Right ventricle myocardium inferior (tissue), 1 donor: ENCODE results near the gene NOL11. TPM values are rescaled to one million over a fixed set of nuclear protein-coding genes. Genes with fewer than 3 reads are reported as not detected.

ENCODE experiments used
- ATAC-seq: fragments of 200-7000 bp; cut with Tn5 transposase; one replicate; pipeline ENCODE4 v1.9.1; 2020; ENCODE audit warnings: mild to moderate bottlenecking, moderate library complexity
- DNase-seq: peaks from one replicate; pipeline ENCODE4 v3.0.0; 2021; ENCODE audit errors: missing footprints
- intact Hi-C: fragments of 100-400 bp; cut with DNase I; formaldehyde crosslinking; loops from one replicate; pipeline ENCODE4 v1.11.0; 2022
- long read RNA-seq: library from polyadenylated mRNA; unstranded; transcript quantifications from one replicate; pipeline ENCODE4 v2.0.0, GENCODE V29; 2021
- total RNA-seq: library from RNA; stranded (reverse); fragmentation: NEBNext Ultra II Directional; extraction: Animal tissue kit (Norgen Biotek cat#: 25700); gene quantifications from one replicate; pipeline ENCODE4 v1.2.1, GENCODE V29; 2021
- donor health status: DM: no; HTN: yes; CAD: no; lungs with severe emphysema.

NOL11 gene
- 25.0 TPM for total RNA-seq
- long read RNA-seq, transcript NOL11-201 (18 exons, 2,947 nt): major isoform, 11 of 15 reads
- long read RNA-seq, partial matches to known transcripts: 1 of 15 reads
- long read RNA-seq, other reads (novel, unspliced or antisense): 3 of 15 reads

- ATAC-seq (peak; percentile 99), DNase-seq (peak; percentile 99)
- intact Hi-C loops: loop anchor here (2.0 to 5.0 kb wide), 2 partner anchors 61 to 105 kb away; no protein-coding TSS in a partner anchor
Observed at GRCh38 chr17:67717624-67718324, at the start of gene NOL11. Gene NOL11, plus strand, starts transcription at chr17:67717936. Its CDS starts 12 bp downstream, at chr17:67717948.

- no peak for ATAC-seq
- no peak for DNase-seq
- intact Hi-C loops: loop anchor here (5.0 kb wide), 1 partner anchor 34 kb away; no protein-coding TSS in a partner anchor
Observed at GRCh38 chr17:67671493-67671892, 46.2 kb upstream of the NOL11 start.

- DNase-seq (no peak), ATAC-seq (no peak)
- intact Hi-C loops: loop anchor here (5.0 kb wide), 1 partner anchor 35 kb away; no protein-coding TSS in a partner anchor
Observed at GRCh38 chr17:67672592-67673335, 45.0 kb upstream of the NOL11 start.

DNA sequence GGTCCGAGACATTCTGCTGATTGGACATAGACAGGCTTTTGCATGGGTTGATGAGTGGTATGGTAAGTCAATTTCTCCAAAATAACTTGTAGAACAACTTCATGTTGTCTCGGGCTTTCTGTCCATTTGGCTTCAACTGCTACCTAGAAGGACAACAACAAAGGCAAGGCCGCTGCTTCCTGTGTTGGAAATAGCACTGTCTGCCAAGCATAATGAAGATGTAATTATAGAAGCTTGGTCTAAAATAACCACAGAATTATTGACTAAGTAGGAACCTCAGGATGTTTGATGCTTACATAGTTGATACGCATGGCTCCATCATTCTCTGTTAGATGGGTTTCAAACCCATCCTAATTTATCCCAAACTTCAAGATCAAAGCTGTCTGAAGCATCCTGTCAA lies 42.3 kb upstream of the NOL11 start:
- no peak for ATAC-seq
- no peak for DNase-seq
- intact Hi-C loops: no loop called here

- intact Hi-C loops: no loop called here
- no peak for DNase-seq
- no peak for ATAC-seq
Observed at GRCh38 chr17:67676305-67676704, 41.4 kb upstream of the NOL11 start.

DNA sequence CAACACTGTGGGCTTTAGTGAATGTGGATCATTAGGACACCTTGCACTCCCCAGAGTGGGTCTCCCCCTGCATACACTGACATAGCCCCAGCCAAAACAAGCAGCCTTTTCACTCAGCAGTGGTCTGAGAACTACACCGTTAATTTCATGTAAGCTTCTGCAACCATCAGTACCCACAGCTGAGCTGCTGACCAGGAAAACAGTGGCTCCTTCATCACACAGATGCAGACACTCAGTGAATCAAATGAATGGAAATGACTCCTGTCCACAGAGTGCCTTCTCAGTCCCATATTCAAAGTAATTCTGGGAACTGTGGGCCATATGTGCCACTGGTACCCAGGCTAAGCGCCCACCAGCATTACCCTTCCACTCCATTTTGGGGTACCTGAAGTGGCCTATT lies 39.3 kb upstream of the NOL11 start:
- intact Hi-C loops: no loop called here
- DNase-seq (no peak), ATAC-seq (no peak)

DNA sequence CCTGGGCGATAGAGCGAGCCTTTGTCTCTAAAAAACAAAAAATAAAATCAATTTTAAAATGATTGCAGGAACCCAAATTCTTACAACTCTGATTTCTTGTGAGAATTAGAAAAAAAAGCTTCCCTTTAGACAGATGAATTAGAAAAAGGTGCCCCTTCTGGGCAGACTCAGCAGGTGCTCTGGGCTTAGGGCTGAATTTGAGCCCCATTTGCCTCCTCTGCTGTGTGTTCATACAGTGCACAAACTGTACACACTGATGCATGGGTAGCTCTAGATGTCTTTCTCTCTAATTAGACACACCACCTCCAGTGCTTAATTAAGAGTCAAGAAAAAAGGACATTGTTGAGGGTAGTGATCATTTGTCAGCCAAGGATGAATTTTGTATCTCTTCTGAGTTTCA lies 38.5 kb upstream of the NOL11 start:
- DNase-seq: no peak
- intact Hi-C loops: no loop called here
- no peak for ATAC-seq

DNA sequence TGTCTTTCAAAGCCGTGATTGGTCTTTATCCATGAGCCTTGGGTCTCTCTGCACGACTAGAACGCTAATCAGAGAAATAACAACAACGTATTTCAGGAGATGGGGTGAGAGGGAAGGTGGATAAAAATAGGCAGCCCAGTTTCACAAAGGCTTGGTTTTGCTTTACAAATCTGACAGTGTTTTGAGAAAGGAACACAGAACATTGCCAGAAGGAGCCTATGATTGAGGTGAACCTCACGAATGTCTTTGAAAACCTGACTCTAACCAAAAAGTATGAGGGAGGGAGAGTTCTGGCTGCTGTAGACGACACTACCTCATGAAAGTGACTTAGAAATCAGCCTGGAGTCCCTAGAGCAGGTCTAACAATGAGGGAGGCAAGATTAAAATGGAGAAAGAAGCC lies 38.0 kb upstream of the NOL11 start:
- DNase-seq: no peak
- no peak for ATAC-seq
- intact Hi-C loops: loop anchor here (10.0 kb wide), 1 partner anchor 195 kb away; no protein-coding TSS in a partner anchor

DNA sequence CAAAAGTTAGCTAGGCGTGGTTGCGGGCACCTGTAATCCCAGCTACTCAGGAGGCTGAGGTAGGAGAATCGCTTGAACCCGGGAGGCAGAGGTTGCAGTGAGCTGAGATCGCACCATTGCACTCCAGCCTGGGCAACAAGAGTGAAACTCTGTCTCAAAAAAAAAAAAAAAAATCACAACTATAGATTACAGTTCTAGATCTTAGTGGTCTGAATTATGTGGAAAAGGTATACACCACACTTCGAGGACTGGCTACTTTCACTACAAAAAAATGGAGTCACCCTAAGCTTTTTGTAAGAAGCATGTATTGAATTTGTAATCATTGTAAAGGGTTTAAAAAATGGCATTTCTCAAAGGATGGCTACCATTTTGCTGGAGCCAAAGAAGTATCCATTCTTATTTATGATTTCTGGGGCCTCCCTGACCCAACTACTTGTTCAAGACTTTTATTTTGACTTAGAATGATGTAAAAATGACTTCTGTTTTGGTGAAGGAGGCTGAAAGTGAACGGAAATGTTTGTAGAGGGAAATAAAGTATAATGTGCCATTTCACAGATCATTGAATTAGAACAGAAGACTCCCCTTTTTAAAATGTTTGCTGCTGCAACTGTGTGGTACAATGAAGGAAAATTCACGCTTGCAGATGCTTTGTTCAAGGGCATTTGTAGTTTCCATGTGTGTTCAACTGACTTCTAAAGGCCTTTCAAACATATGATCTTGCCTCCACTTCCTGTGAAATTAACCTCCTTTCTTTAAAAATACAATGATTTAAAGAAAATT lies 37.1 kb upstream of the NOL11 start:
- intact Hi-C loops: loop anchor here (10.0 kb wide), 1 partner anchor 196 kb away; no protein-coding TSS in a partner anchor
- ATAC-seq (no peak), DNase-seq (no peak)

DNA sequence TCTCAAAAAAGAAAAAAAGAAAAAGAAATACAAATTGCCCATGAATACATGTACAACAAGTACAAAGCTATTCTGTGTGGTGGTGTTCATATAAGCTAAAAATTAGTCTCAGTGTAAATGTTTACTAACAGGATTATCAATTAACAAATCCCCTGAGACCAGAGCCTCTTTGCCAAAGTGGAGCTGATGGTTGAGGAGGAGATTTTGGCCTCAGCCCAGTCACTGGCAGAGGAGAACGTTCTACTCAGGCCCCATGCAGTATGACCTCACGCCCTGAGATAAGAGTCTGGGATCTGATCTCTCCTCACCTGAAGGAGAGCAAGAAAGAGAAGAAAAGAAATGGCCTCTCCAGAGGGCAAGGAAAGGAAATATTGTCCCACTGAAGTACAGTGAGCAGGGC lies 35.5 kb upstream of the NOL11 start:
- DNase-seq: no peak
- ATAC-seq: no peak

DNA sequence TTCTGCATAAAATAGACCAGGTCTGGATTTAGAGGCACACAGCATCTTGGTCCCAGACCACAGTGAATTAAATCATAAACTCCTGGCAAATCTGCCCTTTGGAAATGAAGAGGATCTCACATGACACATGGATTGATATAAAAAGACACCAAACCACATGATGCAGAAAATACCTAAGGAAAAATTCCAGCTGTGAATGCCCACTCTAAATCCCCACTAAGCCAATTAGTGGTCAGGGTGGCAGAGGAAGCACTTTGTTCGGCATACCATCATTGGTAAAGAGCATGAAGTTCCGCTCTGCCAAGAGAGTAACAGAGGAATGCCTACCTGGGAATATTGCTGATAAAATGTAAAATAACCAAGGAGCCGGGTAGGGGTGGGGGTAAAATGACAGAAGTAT lies 32.4 kb upstream of the NOL11 start:
- intact Hi-C loops: loop anchor here (5.0 to 10.0 kb wide), 2 partner anchors 48 to 201 kb away; no protein-coding TSS in a partner anchor

More for the DNA sequence above, 35.5 kb upstream of the NOL11 start:
- intact Hi-C loops: loop anchor here (10.0 kb wide), 1 partner anchor 197 kb away; no protein-coding TSS in a partner anchor

DNA sequence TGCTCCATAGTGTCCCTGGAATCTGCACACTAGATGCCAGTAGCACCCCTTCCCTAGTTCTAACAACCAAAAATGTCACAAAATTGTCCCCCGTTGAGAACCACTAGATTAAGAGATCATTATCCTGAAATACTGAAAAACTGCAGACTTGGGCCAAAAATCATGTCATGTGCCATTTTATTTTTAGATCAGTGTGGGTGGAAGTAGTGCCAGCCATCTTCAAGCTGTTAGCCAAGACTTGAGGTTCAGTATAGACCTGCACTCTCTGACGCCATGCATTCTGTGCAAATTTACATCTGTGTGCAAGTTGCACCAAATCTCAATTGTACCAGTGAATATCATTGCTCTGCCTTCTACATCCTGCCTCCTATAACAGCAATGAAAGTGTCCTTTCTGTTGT lies 31.5 kb upstream of the NOL11 start:
- intact Hi-C loops: loop anchor here (5.0 to 10.0 kb wide), 2 partner anchors 49 to 201 kb away; no protein-coding TSS in a partner anchor
- no peak for ATAC-seq

More for the DNA sequence above, 32.4 kb upstream of the NOL11 start:
- no peak for ATAC-seq
- DNase-seq: no peak

GRCh38 chr17:67687511-67687910 lies 30.2 kb upstream of the NOL11 start:
- ATAC-seq (no peak), DNase-seq (no peak)
- intact Hi-C loops: loop anchor here (5.0 to 10.0 kb wide), 2 partner anchors 50 to 203 kb away; no protein-coding TSS in a partner anchor

More for the DNA sequence above, 31.5 kb upstream of the NOL11 start:
- DNase-seq: no peak

DNA sequence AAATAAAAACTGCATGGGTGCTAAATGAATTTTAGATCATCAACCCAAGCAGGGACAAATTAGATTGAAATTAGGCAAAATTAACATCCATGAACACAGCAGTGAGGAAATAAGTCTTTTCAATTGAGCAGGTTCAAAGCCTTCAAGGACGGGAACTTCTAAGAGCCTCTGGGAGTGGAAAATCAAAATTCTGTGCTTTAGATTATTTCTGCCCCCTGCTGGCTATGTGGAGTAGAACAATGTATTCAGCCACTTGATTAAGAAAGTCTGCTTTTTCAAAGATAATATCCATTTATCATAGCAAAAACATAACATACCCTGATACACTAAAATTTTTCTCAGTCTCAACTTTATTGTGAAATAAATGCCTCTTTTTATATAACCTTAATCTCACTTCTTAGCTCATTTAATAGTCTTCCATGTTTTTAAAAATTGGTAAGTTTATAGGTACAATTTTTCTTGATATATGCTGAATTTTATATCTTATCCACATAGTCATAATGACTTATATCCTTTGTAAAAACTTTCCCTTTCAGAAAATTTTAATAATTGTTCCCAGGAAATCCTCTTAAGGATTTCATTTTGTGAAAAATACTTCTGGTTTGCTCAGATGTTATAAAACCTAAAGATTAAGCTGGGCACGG lies 28.1 kb upstream of the NOL11 start:
- intact Hi-C loops: loop anchor here (1.0 to 10.0 kb wide), 4 partner anchors 52 to 315 kb away; no protein-coding TSS in a partner anchor
- DNase-seq (no peak), ATAC-seq (peak; percentile 44)

GRCh38 chr17:67693811-67694210 lies 23.9 kb upstream of the NOL11 start:
- no peak for ATAC-seq
- intact Hi-C loops: no loop called here
- no peak for DNase-seq

GRCh38 chr17:67696347-67696746 lies 21.4 kb upstream of the NOL11 start:
- no peak for DNase-seq
- intact Hi-C loops: no loop called here
- ATAC-seq: no peak

DNA sequence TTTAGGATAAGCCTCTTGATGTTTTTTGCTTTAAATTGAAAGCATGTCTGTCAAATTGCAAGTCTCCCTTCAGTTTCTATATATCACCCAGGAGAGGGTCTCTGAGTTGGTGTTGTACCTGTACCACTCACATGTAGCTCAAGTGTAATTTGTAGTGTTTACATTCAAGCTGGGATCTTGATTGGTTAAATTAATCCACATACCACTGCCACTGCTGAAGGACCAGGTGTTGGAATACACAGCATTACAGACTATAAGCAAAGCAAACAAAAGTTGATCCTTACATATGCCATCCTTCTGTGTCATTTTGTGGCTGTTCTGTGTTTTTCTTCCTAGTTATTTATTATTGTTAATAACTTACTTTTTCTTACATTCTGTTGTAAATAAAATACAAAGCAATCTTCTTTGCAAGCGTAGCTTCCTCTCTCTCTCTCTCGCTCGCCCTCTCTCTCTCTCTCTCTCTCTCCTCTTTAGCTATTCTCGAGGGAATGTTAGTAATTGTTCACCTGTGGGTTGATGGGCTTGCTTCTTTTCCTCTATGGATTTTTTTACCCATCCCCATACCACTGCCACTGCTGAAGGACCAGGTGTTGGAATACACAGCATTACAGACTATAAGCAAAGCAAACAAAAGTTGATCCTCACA lies 20.8 kb upstream of the NOL11 start:
- ATAC-seq (no peak), DNase-seq (no peak)
- intact Hi-C loops: no loop called here
